ENCODE results near the gene TBL1Y. TPM values are rescaled to one million over a fixed set of nuclear protein-coding genes. Genes with fewer than 3 reads are reported as not detected.

The TBL1Y gene
- total RNA-seq, 4 donors from 2014 or later: 0.27 to 0.31 TPM; not detected in 2

GRCh38 chrY:6968191-6968590 is 57.7 kb downstream of the TBL1Y start:
- Histone ChIP-seq H3K4me3 (no peak overlapping the region), H3K27me3 (no peaks in the 10 kb centered on the region), H3K27ac (no peak overlapping the region), H3K36me3 (no peaks in the 10 kb centered on the region), H3K9me3 (no peaks in the 10 kb centered on the region), H3K4me1 (no peaks in the 10 kb centered on the region)
- no peak for TF ChIP-seq EP300 (IDR thresholded peaks at IDR 0.05)
- TF ChIP-seq CTCF (IDR thresholded peaks at IDR 0.05): no peak
- TF ChIP-seq POLR2A (IDR thresholded peaks at IDR 0.05): no peak
- no peak for TF ChIP-seq POLR2AphosphoS5 (IDR thresholded peaks at IDR 0.05)
- no peak for ATAC-seq
- 88% methylated on average over 1 of the region's 1 CpG; no CpG with 5 or more reads in 1 of the 2 donors for WGBS, 2 donors (ENCODE audit: low coverage in 1 of 2)

GRCh38 chrY:6972271-6972887 is 61.9 kb downstream of the TBL1Y start:
- H3K4me3 ChIP-seq: no peak overlapping the region
- no peaks in the 10 kb centered on the region for H3K9me3 ChIP-seq
- 0% methylated on average over 1 of the region's 4 CpGs; no CpG with 5 or more reads in 1 of the 2 donors for WGBS, 2 donors (ENCODE audit: low coverage in 1 of 2)
- no peaks in the 10 kb centered on the region for H3K4me1 ChIP-seq
- no peak for ATAC-seq
- no peaks in the 10 kb centered on the region for H3K36me3 ChIP-seq
- no peak overlapping the region for H3K27ac ChIP-seq
- no peak for TF ChIP-seq POLR2A (IDR thresholded peaks at IDR 0.05)
- no peak for TF ChIP-seq CTCF (IDR thresholded peaks at IDR 0.05)
- no peak for TF ChIP-seq EP300 (IDR thresholded peaks at IDR 0.05)
- TF ChIP-seq POLR2AphosphoS5 (IDR thresholded peaks at IDR 0.05): no peak
- H3K27me3 ChIP-seq: no peaks in the 10 kb centered on the region

GRCh38 chrY:6974971-6975370 is 64.5 kb downstream of the TBL1Y start:
- Histone ChIP-seq H3K4me1 (no peaks in the 10 kb centered on the region), H3K36me3 (no peaks in the 10 kb centered on the region), H3K27me3 (no peaks in the 10 kb centered on the region), H3K27ac (no peak overlapping the region), H3K9me3 (no peaks in the 10 kb centered on the region), H3K4me3 (no peak overlapping the region)
- WGBS, 2 donors (ENCODE audit: low coverage in 1 of 2): 83% methylated on average over 2 of the region's 4 CpGs; no CpG with 5 or more reads in 1 of the 2 donors
- TF ChIP-seq CTCF (IDR thresholded peaks at IDR 0.05) (no peak), POLR2A (IDR thresholded peaks at IDR 0.05) (no peak), POLR2AphosphoS5 (IDR thresholded peaks at IDR 0.05) (no peak), EP300 (IDR thresholded peaks at IDR 0.05) (no peak)
- no peak for ATAC-seq

- Histone ChIP-seq H3K27me3 (no peaks in the 10 kb centered on the region), H3K36me3 (no peaks in the 10 kb centered on the region), H3K4me1 (no peaks in the 10 kb centered on the region), H3K4me3 (no peak overlapping the region), H3K9me3 (no peaks in the 10 kb centered on the region), H3K27ac (no peak overlapping the region)
- ATAC-seq: no peak
- WGBS, 2 donors (ENCODE audit: low coverage in 1 of 2): 86% methylated on average over 4 of the region's 5 CpGs; no CpG with 5 or more reads in 1 of the 2 donors
- TF ChIP-seq EP300 (IDR thresholded peaks at IDR 0.05) (no peak), CTCF (IDR thresholded peaks at IDR 0.05) (no peak), POLR2A (IDR thresholded peaks at IDR 0.05) (no peak), POLR2AphosphoS5 (IDR thresholded peaks at IDR 0.05) (no peak)
These were observed 67.3 kb downstream of the TBL1Y start for GRCh38 chrY:6977783-6978182.

- H3K4me3 ChIP-seq: no peak overlapping the region
- no peaks in the 10 kb centered on the region for H3K27me3 ChIP-seq
- no peak overlapping the region for H3K27ac ChIP-seq
- ATAC-seq: no peak
- TF ChIP-seq EP300 (IDR thresholded peaks at IDR 0.05) (no peak), CTCF (IDR thresholded peaks at IDR 0.05) (no peak), POLR2A (IDR thresholded peaks at IDR 0.05) (no peak), POLR2AphosphoS5 (IDR thresholded peaks at IDR 0.05) (no peak)
- H3K9me3 ChIP-seq: no peaks in the 10 kb centered on the region
- 47% methylated on average over 3 of the region's 3 CpGs; no CpG with 5 or more reads in 1 of the 2 donors for WGBS, 2 donors (ENCODE audit: low coverage in 1 of 2)
- H3K36me3 ChIP-seq: no peaks in the 10 kb centered on the region
- H3K4me1 ChIP-seq: no peaks in the 10 kb centered on the region
These were observed 72.7 kb downstream of the TBL1Y start for GRCh38 chrY:6983221-6983620.

All from gastroesophageal sphincter (tissue), 4 donors.